HCT116 (cell line): ENCODE results near the gene RHBDD1. TPM values are rescaled to one million over a fixed set of nuclear protein-coding genes. Genes with fewer than 3 reads are reported as not detected.

ENCODE experiments used
- ATAC-seq: fragments of 200-7000 bp; cut with Tn5 transposase; 2 replicates; pipeline ENCODE4 v1.9.1; 2020; ENCODE audit warnings: mild to moderate bottlenecking, moderate library complexity
- BruUV-seq: library from RNA; stranded (reverse); fragments of 400-500 nt; replicated peaks from 2 replicates; lab custom pipeline; 2021; lab: Mats Ljungman, UMichigan
- CTCF ChIA-PET: fragments of 300-600 bp; sonication (Branson Sonifier 250); formaldehyde crosslinking; loops from one replicate; lab custom pipeline; 2021; ENCODE audit warnings: antibody characterized with exemption; lab: Charles Lee
- POLR2A ChIA-PET: fragments of 300-600, 350-600 bp; sonication (Branson Sonifier 250); formaldehyde crosslinking; loops from one replicate; lab custom pipeline; 2021; ENCODE audit warnings: antibody characterized with exemption; lab: Charles Lee
- RAD21 ChIA-PET, 2 experiments: fragments of 300-600 bp; sonication (Branson Sonifier 250); formaldehyde crosslinking; loops; one replicate each; lab custom pipeline; 2023; ENCODE audit warnings: low total read pairs in 2 of 2; ENCODE audit not compliant: uncharacterized antibody in 2 of 2, unreplicated experiment in 2 of 2, low non-redundant PET in 1 of 2; lab: Charles Lee
- DNase-seq: peaks from one replicate; pipeline ENCODE4 v3.0.0-alpha.2; 2010; ENCODE audit warnings: low read depth, low spot score
- H2AFZ ChIP-seq: fragments of 200-600 bp; shearing (Covaris generic), sonication (generic); 2 replicates; pipeline ENCODE4 v1.6.1; 2017; ENCODE audit warnings: low read depth, mixed run types, mixed read lengths, antibody characterized with exemption, low read length; ENCODE audit not compliant: poor library complexity, severe bottlenecking
- H3K27ac ChIP-seq: 2 replicates; pipeline ENCODE4 v1.5.1; 2012; ENCODE audit warnings: low read depth, low read length
- H3K27me3 ChIP-seq: fragments of 200-600 bp; sonication (generic); 2 replicates; pipeline ENCODE4 v1.6.1; 2016; ENCODE audit warnings: mixed run types, low read length, mixed read lengths; ENCODE audit not compliant: insufficient read depth
- H3K36me3 ChIP-seq, 2 experiments: fragments of 200-500 bp in 1 of 2; fragments of 200-600 bp in 1 of 2; sonication (Bioruptor generic) in 1 of 2; sonication (generic) in 1 of 2; 2 replicates each; pipeline versions ENCODE4 v1.5.1 to v1.6.1; 2014 to 2016; ENCODE audit warnings: low read length in 2 of 2, inconsistent platforms in 1 of 2, mixed read lengths in 1 of 2, mixed run types in 1 of 2; ENCODE audit not compliant: insufficient read depth in 2 of 2, control insufficient read depth in 1 of 2
- H3K4me1 ChIP-seq, 2 experiments: fragments of 200-600 bp in 1 of 2; sonication (generic) in 1 of 2; 2 replicates each; pipeline versions ENCODE4 v1.5.1 to v1.6.1; 2012 to 2017; ENCODE audit warnings: low read length in 2 of 2, inconsistent platforms in 1 of 2, mild to moderate bottlenecking in 1 of 2, mixed read lengths in 1 of 2, mixed run types in 1 of 2, moderate library complexity in 1 of 2; ENCODE audit not compliant: insufficient read depth in 2 of 2, control insufficient read depth in 1 of 2
- H3K4me2 ChIP-seq: fragments of 200-600 bp; sonication (generic); 2 replicates; pipeline ENCODE4 v1.6.1; 2017; ENCODE audit warnings: mixed run types, low read length, mixed read lengths
- H3K4me3 ChIP-seq, 2 experiments: fragments of 200-600 bp in 1 of 2; sonication (generic) in 1 of 2; replicated peaks in 1 of 2; 2 replicates each; pipeline ENCODE4 v1.5.1; 2011 to 2016; ENCODE audit warnings: low read length in 2 of 2, control low read depth in 1 of 2, low read depth in 1 of 2, mild to moderate bottlenecking in 1 of 2, mixed read lengths in 1 of 2, mixed run types in 1 of 2
- H3K79me2 ChIP-seq: fragments of 200-600 bp; sonication (generic); 2 replicates; pipeline ENCODE4 v1.6.1; 2017; ENCODE audit warnings: mild to moderate bottlenecking, mixed run types, low read length, moderate library complexity, mixed read lengths; ENCODE audit not compliant: insufficient read depth
- H3K9ac ChIP-seq: fragments of 200-600 bp; sonication (generic); 2 replicates; pipeline ENCODE4 v1.6.1; 2016; ENCODE audit warnings: low read length, mixed read lengths
- H3K9me2 ChIP-seq: fragments of 200-600 bp; sonication (generic), shearing (Covaris generic); 2 replicates; pipeline ENCODE4 v1.6.1; 2017; ENCODE audit warnings: mixed run types, mild to moderate bottlenecking, moderate library complexity; ENCODE audit not compliant: insufficient read depth
- H3K9me3 ChIP-seq, 2 experiments: fragments of 200-500 bp in 1 of 2; fragments of 200-600 bp in 1 of 2; sonication (Bioruptor generic) in 1 of 2; sonication (generic) in 1 of 2; 2 replicates each; pipeline ENCODE4 v1.6.1; 2014 to 2017; ENCODE audit warnings: low read length in 2 of 2, mixed read lengths in 2 of 2, inconsistent platforms in 1 of 2, low read depth in 1 of 2, mild to moderate bottlenecking in 1 of 2, mixed run types in 1 of 2, moderate library complexity in 1 of 2; ENCODE audit not compliant: control insufficient read depth in 1 of 2, insufficient read depth in 1 of 2
- H4K20me1 ChIP-seq: fragments of 200-600 bp; sonication (generic), shearing (Covaris generic); 2 replicates; pipeline ENCODE4 v1.6.1; 2017; ENCODE audit warnings: mixed run types, mild to moderate bottlenecking, moderate library complexity; ENCODE audit not compliant: insufficient read depth
- CEBPB ChIP-seq: IDR thresholded peaks from 2 replicates; pipeline ENCODE4 v1.6.1; 2012; ENCODE audit warnings: low read depth
- ELF1 ChIP-seq: IDR thresholded peaks from 2 replicates; pipeline ENCODE4 v1.6.1; 2012; ENCODE audit warnings: low read depth, borderline replicate concordance
- FOSL1 ChIP-seq: IDR thresholded peaks from 2 replicates; pipeline ENCODE4 v1.6.1; 2012; ENCODE audit warnings: low read depth
- SIN3A ChIP-seq: IDR thresholded peaks from 2 replicates; pipeline ENCODE4 v1.6.1; 2012; ENCODE audit warnings: low read depth
- SP1 ChIP-seq: IDR thresholded peaks from 2 replicates; pipeline ENCODE4 v1.6.1; 2012; ENCODE audit warnings: low read depth
- ZFX ChIP-seq: fragments of 450-650 bp; IDR thresholded peaks from 2 replicates; pipeline ENCODE4 v1.6.1; 2017
- intact Hi-C: fragments of 100-400 bp; cut with micrococcal nuclease; formaldehyde crosslinking; loops from 2 replicates; pipeline ENCODE4 v1.10.0; 2022
- total RNA-seq: library from RNA; stranded (reverse); gene quantifications from one replicate; pipeline ENCODE4 v1.2.1, GENCODE V29; 2021; ENCODE audit not compliant: unreplicated experiment
- TF ChIP-seq, protein P1 (sequence below): IDR thresholded peaks from 2 replicates; pipeline ENCODE4 v1.6.1; 2012
- TF ChIP-seq, protein P2 (sequence below), 3 experiments: fragments of 200-600 bp in 1 of 3; sonication (generic) in 1 of 3; IDR thresholded peaks in 2 of 3; conservative IDR thresholded peaks in 1 of 3; 2 replicates each; pipeline ENCODE4 v1.5.1; 2012 to 2017; ENCODE audit warnings: low read depth in 2 of 3, low read length in 2 of 3, antibody characterized with exemption in 1 of 3, borderline replicate concordance in 1 of 3, control low read depth in 1 of 3, mild to moderate bottlenecking in 1 of 3, mixed read lengths in 1 of 3, mixed run types in 1 of 3, moderate library complexity in 1 of 3; ENCODE audit not compliant: insufficient read depth in 1 of 3

RHBDD1 gene
- total RNA-seq, 1 experiment from 2014 or later, result 73.8 TPM

DNA sequence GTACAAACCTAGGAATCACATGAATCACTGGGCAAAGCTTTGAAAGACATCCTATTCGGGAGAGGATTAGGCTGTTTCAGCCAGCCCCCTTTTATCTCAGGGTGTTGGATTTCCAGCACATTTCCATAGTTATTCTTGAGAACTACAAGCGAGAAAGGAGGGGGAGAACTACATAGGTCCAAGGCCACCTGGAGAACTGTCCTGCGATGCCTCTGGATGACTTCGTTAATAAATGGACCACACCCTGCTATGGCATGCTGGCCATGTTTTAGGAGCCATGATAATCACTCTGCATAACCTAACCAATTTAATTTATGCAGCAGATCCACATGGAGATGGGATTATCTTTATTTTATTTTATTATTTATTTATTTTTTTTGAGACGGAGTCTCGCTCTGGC is 29.9 kb downstream of the RHBDD1 start:
- H3K27ac ChIP-seq, result no peak overlapping the region
- peaks cover 0 to 16% of the 10 kb centered on the region in 2 experiments; a peak in 3 of 4 replicates for H3K36me3 ChIP-seq
- no peak overlapping the region for H3K4me2 ChIP-seq
- H3K4me1 ChIP-seq, result peaks cover 17% of the 10 kb centered on the region in 2 experiments
- no peak overlapping the region for H2AFZ ChIP-seq
- no peaks in the 10 kb centered on the region for H3K9me2 ChIP-seq
- no peaks in the 10 kb centered on the region for H4K20me1 ChIP-seq
- H3K9ac ChIP-seq, result no peak overlapping the region
- ATAC-seq (no peak), DNase-seq (no peak)
- H3K27me3 ChIP-seq, result no peaks in the 10 kb centered on the region
- H3K79me2 ChIP-seq, result peaks cover 21% of the 10 kb centered on the region; the same call in 1 of the 2 replicates
- no peaks in the 10 kb centered on the region for H3K9me3 ChIP-seq
- ChIA-PET CTCF (no interaction called here), RAD21 (no interaction called here), POLR2A (no interaction called here)
- intact Hi-C loops, result no loop called here
- no peak overlapping the region for H3K4me3 ChIP-seq
- BruUV-seq, result no TSS peak
- TF ChIP-seq SP1 (no peak), ZFX (no peak), FOSL1 (no peak), ELF1 (no peak), CEBPB (no peak), SIN3A (no peak)
- TF ChIP-seq, protein P1, sequence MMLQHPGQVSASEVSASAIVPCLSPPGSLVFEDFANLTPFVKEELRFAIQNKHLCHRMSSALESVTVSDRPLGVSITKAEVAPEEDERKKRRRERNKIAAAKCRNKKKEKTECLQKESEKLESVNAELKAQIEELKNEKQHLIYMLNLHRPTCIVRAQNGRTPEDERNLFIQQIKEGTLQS, result no peak
- TF ChIP-seq, protein P2, sequence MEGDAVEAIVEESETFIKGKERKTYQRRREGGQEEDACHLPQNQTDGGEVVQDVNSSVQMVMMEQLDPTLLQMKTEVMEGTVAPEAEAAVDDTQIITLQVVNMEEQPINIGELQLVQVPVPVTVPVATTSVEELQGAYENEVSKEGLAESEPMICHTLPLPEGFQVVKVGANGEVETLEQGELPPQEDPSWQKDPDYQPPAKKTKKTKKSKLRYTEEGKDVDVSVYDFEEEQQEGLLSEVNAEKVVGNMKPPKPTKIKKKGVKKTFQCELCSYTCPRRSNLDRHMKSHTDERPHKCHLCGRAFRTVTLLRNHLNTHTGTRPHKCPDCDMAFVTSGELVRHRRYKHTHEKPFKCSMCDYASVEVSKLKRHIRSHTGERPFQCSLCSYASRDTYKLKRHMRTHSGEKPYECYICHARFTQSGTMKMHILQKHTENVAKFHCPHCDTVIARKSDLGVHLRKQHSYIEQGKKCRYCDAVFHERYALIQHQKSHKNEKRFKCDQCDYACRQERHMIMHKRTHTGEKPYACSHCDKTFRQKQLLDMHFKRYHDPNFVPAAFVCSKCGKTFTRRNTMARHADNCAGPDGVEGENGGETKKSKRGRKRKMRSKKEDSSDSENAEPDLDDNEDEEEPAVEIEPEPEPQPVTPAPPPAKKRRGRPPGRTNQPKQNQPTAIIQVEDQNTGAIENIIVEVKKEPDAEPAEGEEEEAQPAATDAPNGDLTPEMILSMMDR (IDR thresholded peaks at IDR 0.05 in 2 of 3, conservative IDR thresholded peaks at IDR 0.05 in 1 of 3; ENCODE audit: borderline replicate concordance in 1 of 3, insufficient read depth in 1 of 3, low read depth in 2 of 3, low read length in 2 of 3), result no peak
